SKM-1 (cell line): ENCODE measurements around the gene CCL5.

Experiments
- DNase-seq: peaks from one replicate; lab custom pipeline; 2025; ENCODE audit not compliant: unreplicated experiment; lab: John Stamatoyannopoulos, UW

CCL5 gene

GRCh38 chr17:35868737-35869136, 11.4 kb downstream of the CCL5 start, which contains the start of gene HEATR9:
HEATR9 (minus strand) TSS chr17:35868891; CDS start chr17:35868742, 149 bp downstream.
- DNase-seq: no peak

GRCh38 chr17:35867574-35867973, 12.6 kb downstream of the CCL5 start:
- DNase-seq: no peak

GRCh38 chr17:35866341-35866950, 13.7 kb downstream of the CCL5 start:
- peak; percentile 12 for DNase-seq

GRCh38 chr17:35865412-35866340, 14.5 kb downstream of the CCL5 start:
- no peak for DNase-seq

- no peak for DNase-seq
Observed at GRCh38 chr17:35864853-35865252, 15.3 kb downstream of the CCL5 start.

GRCh38 chr17:35856603-35857002, 23.6 kb downstream of the CCL5 start:
- DNase-seq: no peak

GRCh38 chr17:35855965-35856364, 24.2 kb downstream of the CCL5 start:
- DNase-seq: no peak

GRCh38 chr17:35849469-35850348, 30.5 kb downstream of the CCL5 start:
- peak; percentile 66 for DNase-seq

GRCh38 chr17:35847633-35848373, 32.4 kb downstream of the CCL5 start:
- no peak for DNase-seq

- DNase-seq: no peak
Observed at GRCh38 chr17:35847006-35847405, 33.2 kb downstream of the CCL5 start.

GRCh38 chr17:35846055-35846809, 33.9 kb downstream of the CCL5 start:
- no peak for DNase-seq

GRCh38 chr17:35844547-35844946, 35.6 kb downstream of the CCL5 start:
- DNase-seq: no peak

GRCh38 chr17:35843698-35844097, 36.5 kb downstream of the CCL5 start:
- no peak for DNase-seq

GRCh38 chr17:35842239-35842638, 37.9 kb downstream of the CCL5 start:
- DNase-seq: no peak

- DNase-seq: no peak
Observed at GRCh38 chr17:35841505-35841904, 38.7 kb downstream of the CCL5 start.

- DNase-seq: no peak
Observed at GRCh38 chr17:35841101-35841500, 39.1 kb downstream of the CCL5 start.

GRCh38 chr17:35825206-35825605, 55.0 kb downstream of the CCL5 start:
- no peak for DNase-seq
